Activated CD8-positive, alpha-beta T cell treated with anti-CD3 and anti-CD28 coated beads for 36 hours (primary cell): Measurements from ENCODE around the gene PROSER2. TPM values are rescaled to one million over a fixed set of nuclear protein-coding genes. Genes with fewer than 3 reads are reported as not detected.

Experiments used
- ATAC-seq: fragments of 200-7000 bp; cut with Tn5 transposase; one replicate; pipeline ENCODE4 v1.10.0; 2021; ENCODE audit warnings: mild to moderate bottlenecking, moderate library complexity
- CTCF ChIA-PET: fragments of 350-600 bp; sonication (Branson Sonifier 250); formaldehyde crosslinking; loops from one replicate; lab custom pipeline; 2021; ENCODE audit warnings: antibody characterized with exemption; lab: Charles Lee
- POLR2A ChIA-PET: fragments of 350-600 bp; sonication (Branson Sonifier 250); formaldehyde crosslinking; loops from one replicate; lab custom pipeline; 2021; ENCODE audit warnings: antibody characterized with exemption; lab: Charles Lee
- DNase-seq: peaks from one replicate; pipeline ENCODE4 v3.0.0-alpha.2; 2020
- H3K27ac Mint-ChIP-seq: one replicate; pipeline ENCODE4 v1.8.0; 2021; ENCODE audit warnings: mild to moderate bottlenecking, mixed read lengths
- H3K27me3 Mint-ChIP-seq: one replicate; pipeline ENCODE4 v1.8.0; 2021; ENCODE audit warnings: mixed read lengths
- H3K36me3 Mint-ChIP-seq: one replicate; pipeline ENCODE4 v1.8.0; 2021; ENCODE audit warnings: low read depth, mixed read lengths
- H3K4me1 Mint-ChIP-seq: one replicate; pipeline ENCODE4 v1.8.0; 2021; ENCODE audit warnings: low read depth, mixed read lengths
- H3K4me3 Mint-ChIP-seq: one replicate; pipeline ENCODE4 v1.8.0; 2021; ENCODE audit warnings: mild to moderate bottlenecking, moderate library complexity, mixed read lengths
- H3K9me3 Mint-ChIP-seq: one replicate; pipeline ENCODE4 v1.8.0; 2021; ENCODE audit warnings: mixed read lengths
- intact Hi-C: fragments of 100-400 bp; cut with micrococcal nuclease; formaldehyde crosslinking; loops from one replicate; pipeline ENCODE4 v1.10.0; 2022
- total RNA-seq, 2 experiments: library from RNA; stranded (reverse); gene quantifications; one replicate each; pipeline ENCODE4 v1.2.3, GENCODE V29; 2021
- TF ChIP-seq, protein P1 (sequence below): fragments of 200-600 bp; IDR thresholded peaks from one replicate; pipeline ENCODE4 v1.8.0; 2022; ENCODE audit warnings: antibody characterized with exemption, mild to moderate bottlenecking

Gene PROSER2
- total RNA-seq, 2 experiments from 2014 or later = 1.1 to 1.7 TPM

DNA sequence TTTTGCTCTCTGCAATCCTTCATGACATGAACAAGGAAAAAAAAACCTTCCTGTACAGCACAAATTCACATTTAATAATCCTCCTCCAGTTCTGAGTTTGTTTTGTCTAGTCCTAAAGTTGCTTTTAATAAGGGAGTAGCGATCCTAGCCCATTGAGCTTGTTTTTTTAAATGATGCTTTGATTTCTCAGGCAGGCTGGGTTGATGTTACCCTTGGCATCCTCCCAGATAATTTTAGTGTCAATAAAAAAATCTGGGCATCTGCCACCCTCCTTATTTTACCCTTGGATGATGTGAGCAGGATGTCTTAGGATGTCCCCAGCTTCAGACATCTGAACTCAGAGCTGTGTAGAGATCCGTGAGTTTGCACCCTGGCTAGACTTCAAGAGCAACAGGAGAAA is 33.9 kb upstream of the PROSER2 start:
- H3K36me3 Mint-ChIP-seq = no peaks in the 10 kb centered on the region
- no peak overlapping the region for H3K4me3 Mint-ChIP-seq
- no peaks in the 10 kb centered on the region for H3K9me3 Mint-ChIP-seq
- ATAC-seq (no peak), DNase-seq (no peak)
- no peaks in the 10 kb centered on the region for H3K4me1 Mint-ChIP-seq
- TF ChIP-seq, protein P1, sequence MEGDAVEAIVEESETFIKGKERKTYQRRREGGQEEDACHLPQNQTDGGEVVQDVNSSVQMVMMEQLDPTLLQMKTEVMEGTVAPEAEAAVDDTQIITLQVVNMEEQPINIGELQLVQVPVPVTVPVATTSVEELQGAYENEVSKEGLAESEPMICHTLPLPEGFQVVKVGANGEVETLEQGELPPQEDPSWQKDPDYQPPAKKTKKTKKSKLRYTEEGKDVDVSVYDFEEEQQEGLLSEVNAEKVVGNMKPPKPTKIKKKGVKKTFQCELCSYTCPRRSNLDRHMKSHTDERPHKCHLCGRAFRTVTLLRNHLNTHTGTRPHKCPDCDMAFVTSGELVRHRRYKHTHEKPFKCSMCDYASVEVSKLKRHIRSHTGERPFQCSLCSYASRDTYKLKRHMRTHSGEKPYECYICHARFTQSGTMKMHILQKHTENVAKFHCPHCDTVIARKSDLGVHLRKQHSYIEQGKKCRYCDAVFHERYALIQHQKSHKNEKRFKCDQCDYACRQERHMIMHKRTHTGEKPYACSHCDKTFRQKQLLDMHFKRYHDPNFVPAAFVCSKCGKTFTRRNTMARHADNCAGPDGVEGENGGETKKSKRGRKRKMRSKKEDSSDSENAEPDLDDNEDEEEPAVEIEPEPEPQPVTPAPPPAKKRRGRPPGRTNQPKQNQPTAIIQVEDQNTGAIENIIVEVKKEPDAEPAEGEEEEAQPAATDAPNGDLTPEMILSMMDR = no peak
- POLR2A ChIA-PET = no interaction called here
- CTCF ChIA-PET = interaction anchor here (1.0 to 3.6 kb wide), 2 partner anchors 197 to 341 kb away, joined by 3 to 16 read pairs; no protein-coding TSS in a partner anchor
- H3K27me3 Mint-ChIP-seq = peaks cover 8% of the 10 kb centered on the region
- H3K27ac Mint-ChIP-seq = no peak overlapping the region
- intact Hi-C loops = no loop called here

- intact Hi-C loops = no loop called here
- Mint-ChIP-seq H3K27me3 (peaks cover 8% of the 10 kb centered on the region), H3K4me1 (no peaks in the 10 kb centered on the region), H3K4me3 (no peak overlapping the region), H3K27ac (no peak overlapping the region), H3K36me3 (no peaks in the 10 kb centered on the region), H3K9me3 (no peaks in the 10 kb centered on the region)
- CTCF ChIA-PET = interaction anchor here (1.0 to 3.6 kb wide), 2 partner anchors 196 to 340 kb away, joined by 3 to 16 read pairs; no protein-coding TSS in a partner anchor
- POLR2A ChIA-PET = no interaction called here
- no peak for DNase-seq
- TF ChIP-seq, protein P1 = no peak
- no peak for ATAC-seq
Observed at GRCh38 chr10:11789956-11790355, 33.2 kb upstream of the PROSER2 start.

DNA sequence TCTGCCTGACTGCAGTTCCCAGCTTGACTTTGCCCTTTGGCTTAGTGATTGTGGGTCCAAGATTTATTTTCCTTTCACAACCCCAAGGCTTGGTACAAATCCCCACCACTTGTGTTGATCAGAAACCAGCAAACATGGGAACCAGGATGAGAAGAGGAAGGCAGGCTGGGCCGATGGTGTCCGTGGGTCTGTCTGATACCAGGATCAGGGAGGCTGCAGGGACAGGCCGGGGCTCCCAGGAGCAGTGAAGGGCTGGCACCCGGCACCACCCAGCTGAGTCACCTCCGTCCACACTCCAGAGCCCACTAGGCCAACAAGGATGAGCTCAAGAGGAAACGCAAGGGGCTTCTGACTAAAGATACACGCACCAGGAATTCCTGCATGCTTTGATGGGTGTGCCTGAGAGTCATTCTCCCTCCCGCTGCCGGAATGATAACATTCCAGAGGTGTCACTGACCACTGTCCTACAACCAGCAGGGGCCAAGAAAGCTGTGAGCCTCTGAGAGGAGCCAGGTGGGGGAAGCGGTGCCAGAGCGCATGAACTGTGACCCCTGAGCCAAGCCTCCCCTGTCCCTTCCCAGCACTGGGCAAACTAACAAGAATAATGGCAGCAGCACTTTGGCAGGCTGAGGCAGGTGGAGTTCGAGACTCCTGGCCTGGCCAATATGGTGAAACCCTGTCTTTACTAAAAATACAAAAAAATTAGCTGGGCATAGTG is 29.2 kb upstream of the PROSER2 start:
- ChIA-PET POLR2A (interaction anchor here (1.1 kb wide), 1 partner anchor 28 kb away, joined by 5 read pairs; no protein-coding TSS in a partner anchor), CTCF (interaction anchor here (1.4 to 8.2 kb wide), 4 partner anchors 12 to 278 kb away, joined by 3 to 40 read pairs (median 8); no protein-coding TSS in a partner anchor)
- DNase-seq (no peak), ATAC-seq (no peak)
- H3K27ac Mint-ChIP-seq = no peak overlapping the region
- TF ChIP-seq, protein P1 = no peak
- H3K4me1 Mint-ChIP-seq = no peaks in the 10 kb centered on the region
- peaks cover 3% of the 10 kb centered on the region for H3K27me3 Mint-ChIP-seq
- intact Hi-C loops = no loop called here
- no peaks in the 10 kb centered on the region for H3K36me3 Mint-ChIP-seq
- H3K9me3 Mint-ChIP-seq = peaks cover 2% of the 10 kb centered on the region
- no peak overlapping the region for H3K4me3 Mint-ChIP-seq

GRCh38 chr10:11794566-11794965 is 28.6 kb upstream of the PROSER2 start:
- H3K27me3 Mint-ChIP-seq = peaks cover 3% of the 10 kb centered on the region
- H3K9me3 Mint-ChIP-seq = peaks cover 2% of the 10 kb centered on the region
- DNase-seq (no peak), ATAC-seq (no peak)
- no peaks in the 10 kb centered on the region for H3K36me3 Mint-ChIP-seq
- ChIA-PET POLR2A (interaction anchor here (1.1 kb wide), 1 partner anchor 27 kb away, joined by 5 read pairs; no protein-coding TSS in a partner anchor), CTCF (interaction anchor here (1.4 to 8.2 kb wide), 4 partner anchors 12 to 279 kb away, joined by 3 to 40 read pairs (median 8); no protein-coding TSS in a partner anchor)
- H3K4me1 Mint-ChIP-seq = no peaks in the 10 kb centered on the region
- no peak overlapping the region for H3K27ac Mint-ChIP-seq
- intact Hi-C loops = no loop called here
- no peak overlapping the region for H3K4me3 Mint-ChIP-seq
- TF ChIP-seq, protein P1 = no peak
